Erythroblast (primary cell): ENCODE data around the gene ENOX1.

Experiments used
- DNase-seq, 2 experiments: peaks; one replicate each; lab custom pipeline; 2025; lab: John Stamatoyannopoulos, UW
- GATA1 ChIP-seq: IDR thresholded peaks from 2 replicates; pipeline ENCODE4 v1.6.1; 2011; ENCODE audit warnings: low read depth, mild to moderate bottlenecking, control low read depth, low read length, moderate library complexity
- POLR2A ChIP-seq: IDR thresholded peaks from 2 replicates; pipeline ENCODE4 v1.6.1; 2011; ENCODE audit warnings: mild to moderate bottlenecking, low read length

ENOX1 gene

DNA sequence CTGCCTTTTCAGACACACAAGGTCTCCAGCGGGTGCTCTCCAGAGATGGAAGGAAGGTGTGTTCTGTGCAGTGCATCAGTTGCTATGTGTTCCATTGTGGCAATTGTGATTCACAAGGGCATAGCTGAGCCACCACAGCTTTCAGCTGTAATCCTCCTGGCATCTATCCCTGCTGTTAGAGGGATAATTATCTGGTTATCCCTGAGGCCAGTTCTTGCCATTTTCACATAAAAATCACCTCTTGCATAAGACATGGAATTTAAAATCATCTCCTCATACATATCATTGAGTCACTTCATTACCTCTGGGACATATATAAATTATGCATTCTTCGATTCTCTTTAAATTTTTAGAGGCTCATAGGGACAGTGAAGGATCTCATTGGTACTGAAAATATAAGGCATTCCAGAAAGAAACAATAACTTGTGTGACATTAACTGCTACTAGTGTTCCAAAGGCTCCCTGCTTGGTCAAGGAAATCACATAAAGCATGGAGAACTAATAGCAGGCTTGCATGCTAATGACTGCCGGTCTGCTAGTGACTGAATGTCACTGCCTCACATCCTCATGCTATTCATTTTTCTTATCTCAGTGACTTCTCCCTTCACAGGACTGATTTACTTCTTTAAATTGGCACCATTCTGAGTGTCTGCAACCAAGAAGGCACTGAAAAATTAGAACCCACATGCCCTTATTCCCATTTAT, 214.0 kb downstream of the ENOX1 start:
- no peak for DNase-seq
- TF ChIP-seq POLR2A (no peak), GATA1 (no peak)

DNA sequence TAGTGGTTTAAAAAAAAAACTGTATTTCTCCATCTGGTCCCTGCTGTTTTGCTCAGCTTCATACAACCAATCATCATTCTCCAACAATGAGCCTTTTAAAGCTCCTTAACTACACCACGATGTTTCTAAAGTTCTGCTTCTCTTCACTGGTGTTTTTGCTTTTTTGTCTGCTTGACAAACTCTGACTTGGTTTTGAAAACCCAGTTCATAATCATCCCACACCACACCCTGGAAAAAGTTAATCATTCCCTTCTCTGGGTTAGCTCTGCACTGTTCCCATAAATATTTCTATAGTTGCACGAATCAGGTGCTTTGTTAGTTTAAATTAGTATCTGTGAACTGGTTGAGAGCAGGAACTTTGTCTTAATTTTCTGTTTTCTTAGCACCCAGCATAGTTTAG, 217.1 kb downstream of the ENOX1 start:
- TF ChIP-seq POLR2A (no peak), GATA1 (no peak)
- DNase-seq, result no peak

DNA sequence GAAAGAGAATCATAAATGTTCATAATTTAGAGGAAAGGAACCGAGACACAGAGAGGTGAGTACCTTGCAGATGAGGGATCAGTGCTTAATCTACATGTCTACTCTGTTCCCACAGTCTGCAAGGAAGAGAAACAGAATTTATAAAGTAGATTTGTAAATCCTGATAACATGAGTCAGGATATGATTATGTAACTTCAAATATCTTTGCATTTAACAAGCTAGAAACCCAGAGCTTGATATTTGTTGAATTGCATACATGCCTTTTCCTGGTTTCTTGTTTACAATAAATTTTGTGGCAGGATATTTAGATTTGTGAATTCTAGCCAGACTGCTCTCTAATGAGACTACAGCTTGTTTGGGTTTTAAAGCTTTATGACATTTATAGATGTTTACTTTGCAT, 219.2 kb downstream of the ENOX1 start:
- DNase-seq, result no peak
- TF ChIP-seq GATA1, result no peak
- TF ChIP-seq POLR2A, result no peak

DNA sequence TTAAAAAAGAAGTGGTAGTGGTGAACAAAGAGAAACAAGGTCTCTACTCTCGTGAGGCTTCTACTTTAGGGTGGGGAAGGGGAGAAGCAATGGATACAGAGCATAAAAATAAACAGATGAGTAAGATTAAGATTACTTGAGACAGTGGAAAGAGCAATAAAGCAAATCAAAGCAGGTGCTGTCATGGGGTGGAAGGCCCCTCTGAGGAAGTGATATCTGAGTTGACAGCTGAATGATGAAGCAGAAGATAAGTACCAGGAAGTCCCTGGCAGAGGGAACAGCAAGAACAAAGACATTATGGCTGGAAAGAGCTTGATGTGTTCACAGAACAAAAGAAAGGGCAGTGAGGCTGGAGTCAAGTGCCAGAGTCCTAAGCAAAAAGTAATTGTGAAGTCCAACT, 221.8 kb downstream of the ENOX1 start:
- DNase-seq, result no peak
- TF ChIP-seq GATA1 (no peak), POLR2A (no peak)

DNA sequence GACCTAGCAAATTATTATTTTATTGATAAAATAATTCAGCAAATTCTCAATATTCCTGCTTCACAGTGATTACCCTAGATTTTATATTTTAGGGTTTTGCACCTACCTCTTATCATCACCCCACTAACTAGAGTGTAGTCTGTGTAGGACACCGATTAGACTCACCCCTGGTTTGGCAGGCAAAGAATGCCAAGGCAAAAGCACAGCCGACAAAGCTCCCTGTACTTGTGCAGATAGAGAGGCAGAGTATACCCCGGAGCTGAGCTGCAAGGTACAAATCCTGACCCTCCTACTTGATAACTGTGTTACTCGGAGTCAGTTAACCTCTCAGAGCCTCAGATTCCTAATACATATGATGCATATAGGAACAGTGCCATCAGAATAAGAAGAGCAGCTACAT, 225.7 kb downstream of the ENOX1 start:
- TF ChIP-seq GATA1, result no peak
- TF ChIP-seq POLR2A, result no peak
- no peak for DNase-seq

DNA sequence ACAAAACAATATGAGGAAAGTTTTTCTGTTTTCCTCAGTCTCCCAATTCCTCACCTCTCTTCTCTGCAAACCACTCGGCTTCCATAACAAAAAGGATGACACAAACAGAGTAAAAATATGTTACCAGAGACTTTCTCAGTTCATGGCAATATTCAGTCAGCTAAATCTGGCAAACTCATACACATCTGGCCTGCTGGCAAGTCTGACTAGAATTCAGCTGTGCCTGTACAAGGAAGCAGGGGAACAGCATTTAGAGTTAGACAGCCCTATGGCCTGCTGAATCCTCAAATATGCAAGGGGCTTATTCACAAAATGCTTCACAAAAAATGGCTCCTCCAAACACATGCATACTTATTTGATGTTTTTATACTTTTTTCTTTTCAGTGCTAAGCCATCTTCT, 227.8 kb downstream of the ENOX1 start:
- DNase-seq, result no peak
- TF ChIP-seq POLR2A (no peak), GATA1 (no peak)

DNA sequence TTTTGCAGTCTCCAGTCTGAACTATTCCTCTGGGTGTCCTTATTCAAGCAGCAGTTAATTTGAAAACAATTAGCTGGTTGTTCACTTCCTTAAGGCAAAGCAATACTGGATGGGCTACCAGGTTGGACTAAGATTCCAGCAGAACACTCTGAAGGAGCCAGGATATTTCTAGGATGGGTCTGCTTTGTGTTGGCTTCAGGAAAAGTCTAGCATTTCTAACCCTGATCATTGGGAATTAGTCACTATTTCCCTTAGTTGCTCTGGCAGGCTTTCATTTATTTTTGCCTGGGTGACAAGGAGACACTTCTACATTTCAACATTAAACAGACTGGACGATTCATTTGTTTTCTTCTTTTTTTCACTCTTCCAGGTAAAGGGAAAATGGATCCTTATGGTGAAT, 228.4 kb downstream of the ENOX1 start:
- TF ChIP-seq GATA1 (no peak), POLR2A (no peak)
- no peak for DNase-seq

DNA sequence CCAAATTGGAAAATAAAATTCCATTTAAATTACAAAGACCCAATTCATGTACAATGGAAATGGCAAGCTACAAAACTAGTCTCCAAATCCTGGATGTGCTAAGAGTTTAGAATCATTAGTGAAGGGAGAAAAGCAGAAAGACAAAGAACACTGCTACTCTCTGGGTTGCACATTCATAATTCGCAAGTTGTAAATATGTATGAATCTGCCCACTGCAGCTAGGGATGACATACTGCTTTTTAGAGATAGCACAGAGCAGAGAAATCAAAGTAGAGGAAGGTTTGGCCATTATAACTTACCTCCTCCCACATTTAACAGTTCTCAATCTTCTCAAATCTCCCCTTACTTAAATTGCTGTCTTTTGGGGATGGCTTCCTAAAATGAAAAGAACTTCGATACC, 231.1 kb downstream of the ENOX1 start:
- no peak for DNase-seq
- TF ChIP-seq GATA1 (no peak), POLR2A (no peak)

DNA sequence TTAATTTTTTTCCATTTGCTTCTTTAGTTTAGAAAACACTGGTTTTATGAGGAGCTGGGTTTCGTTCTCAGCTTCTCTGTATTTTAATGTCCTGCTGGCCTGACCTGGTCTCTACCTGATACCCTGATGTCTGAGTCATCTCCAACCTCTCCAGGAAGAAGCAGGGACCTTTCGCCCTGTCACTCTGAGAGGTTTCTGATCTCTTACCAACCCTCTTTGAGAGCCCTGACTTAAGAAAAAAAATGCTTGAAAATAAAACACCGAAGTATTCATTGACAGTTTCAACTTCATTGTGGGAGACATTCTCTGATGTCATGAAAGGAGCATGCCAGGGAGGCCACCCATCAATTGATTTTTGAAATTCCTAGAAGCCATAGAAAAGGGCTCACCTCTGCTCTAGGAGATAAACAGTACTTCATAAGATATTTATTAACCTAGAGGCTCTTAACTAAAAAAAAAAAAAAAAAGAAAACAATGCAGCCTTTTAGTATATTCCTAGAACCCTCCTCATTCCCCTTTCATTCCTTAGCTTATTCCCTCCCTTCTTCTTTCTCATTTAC, 234.8 kb downstream of the ENOX1 start:
- no peak for TF ChIP-seq POLR2A
- no peak for TF ChIP-seq GATA1
- no peak for DNase-seq

DNA sequence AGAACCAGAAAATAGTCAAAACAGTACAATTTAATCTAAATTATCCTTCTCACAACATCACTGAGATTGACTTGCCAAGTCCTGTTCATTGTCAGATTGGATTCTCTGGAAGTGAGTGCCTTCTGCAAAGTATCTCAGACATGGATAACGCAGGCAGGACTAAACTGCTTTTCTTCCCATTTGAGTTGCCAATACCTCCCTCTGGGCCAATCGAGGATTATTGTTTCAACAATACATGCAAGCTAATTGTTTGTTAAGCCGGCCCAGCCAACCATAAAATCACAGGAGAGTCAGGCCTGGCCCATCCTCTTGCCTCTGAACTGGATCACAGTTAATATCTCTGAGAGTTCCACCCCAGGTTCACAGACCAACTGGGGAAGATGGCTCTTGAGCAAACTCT, 240.0 kb downstream of the ENOX1 start:
- no peak for DNase-seq
- TF ChIP-seq POLR2A (no peak), GATA1 (no peak)

DNA sequence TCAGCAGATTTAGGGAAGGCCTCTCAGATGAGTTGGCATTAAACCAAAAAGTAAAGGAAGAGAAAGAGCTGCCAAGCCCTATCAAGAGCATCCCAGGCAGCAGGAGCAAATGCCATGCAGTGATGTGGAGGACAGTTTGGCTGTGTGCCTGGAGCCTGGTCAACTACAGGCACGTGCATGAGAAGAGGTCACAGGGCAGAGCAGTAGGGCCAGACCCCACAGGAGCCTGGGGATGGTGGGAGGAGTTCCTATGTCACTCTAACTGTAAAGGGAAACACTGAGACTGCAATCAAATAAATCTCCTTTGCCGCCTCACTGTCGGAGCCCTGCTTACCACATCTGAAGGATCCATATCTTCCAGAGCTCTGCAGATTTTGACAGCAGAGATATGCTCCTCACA, 240.5 kb downstream of the ENOX1 start:
- peak in 1 of 2 experiments; percentile 27 for DNase-seq
- no peak for TF ChIP-seq POLR2A
- TF ChIP-seq GATA1, result no peak

DNA sequence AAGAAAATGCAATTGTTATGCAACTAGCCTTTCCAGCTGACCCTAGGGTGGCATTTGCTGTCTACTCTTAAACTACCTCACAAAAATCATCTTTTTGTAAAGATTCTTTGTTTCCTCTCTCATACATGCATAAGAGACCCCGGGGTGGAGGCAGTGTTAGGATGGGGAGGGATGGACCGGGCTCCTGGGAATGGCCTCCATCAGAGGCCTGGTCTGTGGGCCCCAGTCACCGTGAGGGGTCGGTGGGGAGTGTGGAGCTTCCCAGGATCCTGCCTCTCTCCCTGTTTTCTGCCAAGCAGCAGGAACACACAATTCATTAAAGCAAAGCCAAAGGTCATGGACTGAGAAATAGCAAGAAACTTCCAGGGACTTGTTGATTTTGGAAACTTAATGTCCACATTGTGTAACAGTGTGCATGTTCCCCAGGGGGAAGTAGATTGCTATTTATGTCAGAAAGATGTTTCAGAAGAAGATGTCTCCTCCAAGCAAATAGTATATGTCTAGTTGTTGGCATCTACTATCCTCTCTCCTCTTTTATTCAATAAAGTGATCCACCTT, 241.4 kb downstream of the ENOX1 start:
- DNase-seq, result no peak
- TF ChIP-seq POLR2A, result no peak

DNA sequence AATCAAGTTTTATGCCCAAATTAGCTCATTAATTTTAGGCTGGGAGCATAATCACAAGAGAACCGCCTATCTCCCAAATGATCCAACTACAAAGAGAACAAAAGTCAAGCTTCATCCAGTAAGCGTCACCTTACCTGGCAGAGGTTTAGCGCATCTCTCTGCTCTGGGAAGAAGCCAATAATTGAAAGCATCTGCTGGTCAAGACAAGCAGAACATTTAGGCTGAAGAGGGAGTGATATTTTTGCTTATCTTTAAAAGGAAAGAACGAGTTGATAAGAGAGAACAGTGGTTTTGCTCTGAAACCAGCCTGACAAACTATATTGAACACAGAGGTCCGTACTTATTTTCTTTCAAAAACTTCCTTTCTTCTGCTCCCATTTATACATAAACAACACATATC, 242.1 kb downstream of the ENOX1 start:
- DNase-seq, result no peak

DNA sequence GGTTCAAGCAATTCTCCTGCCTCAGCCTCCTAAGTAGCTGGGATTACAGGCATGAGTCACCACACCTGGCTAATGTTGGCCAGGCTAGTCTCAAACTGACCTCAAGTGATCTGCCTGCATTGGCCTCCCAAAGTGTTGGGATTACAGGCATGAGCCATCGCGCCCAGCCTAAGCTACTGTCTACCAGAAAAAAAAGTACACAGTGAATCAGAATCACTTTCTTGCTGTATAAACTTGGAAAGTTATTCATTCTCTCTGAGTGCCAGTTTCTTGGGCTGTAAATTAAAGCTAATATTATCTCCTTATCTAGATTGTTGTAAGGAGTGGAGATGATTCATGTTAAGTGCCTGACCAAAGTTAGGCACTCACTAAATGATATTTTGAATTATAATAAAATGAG, 242.8 kb downstream of the ENOX1 start:
- no peak for TF ChIP-seq GATA1
- TF ChIP-seq POLR2A, result no peak
- DNase-seq, result no peak

More for the DNA sequence above, 242.1 kb downstream of the ENOX1 start:
- no peak for TF ChIP-seq GATA1
- TF ChIP-seq POLR2A, result no peak

DNA sequence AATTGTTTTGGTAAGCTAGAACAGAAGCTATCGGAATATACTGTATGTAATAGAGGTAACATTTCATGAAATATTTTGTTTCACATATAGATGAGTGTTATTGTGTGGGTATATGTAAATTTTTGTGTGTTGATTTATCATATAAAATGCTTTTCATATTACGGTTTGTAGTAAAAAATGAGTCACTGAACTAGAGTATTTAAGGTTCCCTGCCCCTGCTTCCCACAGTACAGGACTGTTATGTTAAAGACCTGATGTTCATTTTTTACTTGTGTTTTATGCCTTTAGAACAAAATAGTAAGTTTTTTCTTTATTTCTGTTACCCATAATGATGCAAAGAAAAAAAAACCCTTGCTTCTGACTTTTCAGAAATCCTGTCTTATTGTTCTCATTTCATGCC, 243.4 kb downstream of the ENOX1 start:
- TF ChIP-seq GATA1 (no peak), POLR2A (no peak)

DNA sequence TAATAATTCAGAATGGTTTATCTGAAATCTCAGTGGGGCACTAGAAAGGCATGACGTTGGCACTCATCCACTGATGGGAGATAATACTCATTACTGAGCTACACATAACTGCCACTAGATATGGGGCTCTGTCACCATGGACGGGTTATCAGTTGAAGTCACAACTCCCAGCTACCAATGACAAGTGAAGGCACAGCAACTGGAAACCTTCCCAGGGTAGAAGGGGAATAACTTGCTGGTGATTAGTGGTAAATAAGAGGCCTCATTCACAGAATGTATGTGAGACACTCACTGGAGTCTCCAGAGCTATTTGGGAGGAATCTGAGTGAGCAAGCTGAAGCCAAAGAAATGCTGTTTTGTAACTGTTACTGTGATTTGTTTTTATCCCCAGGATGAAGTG, 249.6 kb downstream of the ENOX1 start:
- TF ChIP-seq POLR2A, result no peak
- TF ChIP-seq GATA1, result no peak
- DNase-seq, result peak; percentile 20 to 78

More for the DNA sequence above, 243.4 kb downstream of the ENOX1 start:
- DNase-seq, result no peak
